Body of pancreas (tissue), 4 donors: ENCODE measurements around the gene UTP20.

Experiments used
- CTCF ChIP-seq, 7 experiments: fragments of 450-650 bp in 4 of 7; fragments of 200-600 bp in 3 of 7; sonication (generic) in 3 of 7; IDR thresholded peaks; one replicate each; pipeline ENCODE4 v1.5.1; 2016 to 2019; ENCODE audit warnings: antibody characterized with exemption in 7 of 7
- POLR2A ChIP-seq, 3 donors: fragments of 450-650 bp; IDR thresholded peaks; one replicate each; pipeline ENCODE4 v1.6.1; 2016; ENCODE audit warnings: antibody characterized with exemption in 3 of 3, mild to moderate bottlenecking in 2 of 3

GRCh38 chr12:101407436-101408345 lies 127.8 kb downstream of the UTP20 start, which contains the start of gene ARL1:
- no peak for TF ChIP-seq CTCF (IDR thresholded peaks at IDR 0.05)
- TF ChIP-seq POLR2A (IDR thresholded peaks at IDR 0.05): peak; percentile 50 to 90 (median 84)
